Dedifferentiated amniotic fluid mesenchymal stem cell (primary cell): ENCODE results near the gene PTGDS.

Experiments
- DNase-seq: peaks from one replicate; pipeline ENCODE4 v3.0.0-alpha.2; 2016; ENCODE audit errors: extremely low spot score

PTGDS gene

DNA sequence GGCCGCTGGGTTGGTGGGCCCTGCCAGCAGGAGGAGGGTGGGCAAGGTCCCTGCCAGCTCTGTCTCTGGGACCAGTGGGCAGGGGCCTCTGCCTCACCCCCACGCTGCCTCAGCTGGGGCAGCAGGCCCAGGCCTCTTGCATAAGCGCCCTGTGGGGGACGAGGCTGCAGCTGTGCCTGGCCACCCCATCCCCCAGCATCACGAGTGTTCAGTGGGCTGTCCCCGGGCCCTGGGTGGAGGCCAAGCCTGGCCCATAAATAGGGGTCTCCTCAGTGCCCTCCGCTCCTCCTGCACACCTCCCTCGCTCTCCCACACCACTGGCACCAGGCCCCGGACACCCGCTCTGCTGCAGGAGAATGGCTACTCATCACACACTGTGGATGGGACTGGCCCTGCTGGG is at the start of gene PTGDS:
Gene PTGDS, plus strand, starts transcription at position 282 of the 400 bp plus-strand sequence. Its CDS starts 75 bp downstream, at position 357.
- no peak for DNase-seq

DNA sequence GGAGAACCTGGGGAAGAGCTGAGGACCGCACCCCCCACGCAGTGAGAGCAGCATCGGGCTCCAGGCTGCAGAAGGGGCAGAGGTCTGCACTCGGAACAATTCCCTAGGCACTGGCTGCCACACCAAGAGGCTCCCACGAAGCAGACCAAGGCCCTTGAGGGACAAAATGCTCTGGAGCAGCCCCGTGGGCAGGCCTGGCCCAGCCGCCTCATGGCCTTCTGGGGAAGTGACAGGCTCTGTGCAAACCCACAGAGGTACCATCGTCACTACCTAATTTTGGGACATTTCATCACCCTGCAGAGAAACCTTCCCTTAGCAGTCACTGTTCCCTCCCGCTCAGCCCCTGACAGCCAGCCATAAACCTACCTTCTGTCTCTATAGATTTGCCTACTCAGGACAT is 48.7 kb upstream of the PTGDS start:
- DNase-seq, result no peak

- no peak for DNase-seq
These were observed 47.3 kb upstream of the PTGDS start for GRCh38 chr9:136930014-136930413.

- no peak for DNase-seq
These were observed 45.6 kb upstream of the PTGDS start for GRCh38 chr9:136931611-136932130.

DNA sequence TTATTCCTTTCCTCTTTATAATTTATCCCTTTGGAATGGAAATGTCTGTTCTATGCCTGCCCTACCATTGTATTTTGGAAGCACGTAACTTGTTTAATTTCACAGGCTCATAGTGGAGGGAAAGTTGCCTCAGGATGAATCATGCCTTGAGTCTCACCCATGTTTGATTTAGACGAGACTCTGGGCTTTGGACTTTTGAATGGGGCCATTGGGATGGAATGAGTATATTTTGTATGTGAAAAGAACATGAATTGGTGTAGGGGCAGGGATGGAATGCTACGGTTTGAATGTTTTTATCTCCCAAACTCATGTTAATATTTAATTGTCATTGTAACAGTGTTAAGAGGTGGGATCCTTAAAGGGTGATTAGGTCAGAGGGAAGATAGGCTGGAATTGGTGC is 43.0 kb upstream of the PTGDS start:
- DNase-seq, result no peak

GRCh38 chr9:136935651-136936050 is 41.7 kb upstream of the PTGDS start:
- DNase-seq, result no peak

GRCh38 chr9:136936645-136937170 is 40.6 kb upstream of the PTGDS start:
- DNase-seq, result no peak

- no peak for DNase-seq
These were observed 39.9 kb upstream of the PTGDS start for GRCh38 chr9:136937186-136938001.

- no peak for DNase-seq
These were observed 37.8 kb upstream of the PTGDS start for GRCh38 chr9:136939431-136939995.

DNA sequence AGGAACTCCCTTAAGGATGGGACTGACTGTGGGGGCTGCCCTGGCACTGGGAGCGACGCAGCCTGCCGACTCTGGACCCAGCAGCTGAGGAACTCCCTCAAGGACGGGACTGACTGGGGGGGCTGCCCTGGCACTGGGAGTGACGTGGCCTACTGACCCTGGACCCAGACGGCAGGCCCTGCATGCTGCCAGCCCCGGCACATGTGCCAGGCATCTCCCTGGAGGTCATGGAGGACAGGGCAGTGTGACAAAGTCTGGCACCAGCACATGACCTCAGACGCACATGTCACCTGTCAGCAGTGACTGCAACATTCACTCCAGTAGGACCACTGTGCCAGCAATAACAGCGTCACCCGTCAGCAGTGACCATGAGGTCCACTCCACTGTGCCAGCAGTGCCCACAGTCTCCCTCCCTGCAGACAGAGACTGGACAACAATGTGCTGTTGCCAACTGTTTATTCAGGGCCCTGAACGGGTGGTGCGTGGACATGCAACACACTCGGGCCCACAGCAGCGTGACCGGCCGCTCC is 37.2 kb upstream of the PTGDS start:
- DNase-seq, result no peak

- DNase-seq, result no peak
These were observed 36.6 kb upstream of the PTGDS start for GRCh38 chr9:136940526-136941230.

- no peak for DNase-seq
These were observed 35.8 kb upstream of the PTGDS start for GRCh38 chr9:136941231-136942111.

DNA sequence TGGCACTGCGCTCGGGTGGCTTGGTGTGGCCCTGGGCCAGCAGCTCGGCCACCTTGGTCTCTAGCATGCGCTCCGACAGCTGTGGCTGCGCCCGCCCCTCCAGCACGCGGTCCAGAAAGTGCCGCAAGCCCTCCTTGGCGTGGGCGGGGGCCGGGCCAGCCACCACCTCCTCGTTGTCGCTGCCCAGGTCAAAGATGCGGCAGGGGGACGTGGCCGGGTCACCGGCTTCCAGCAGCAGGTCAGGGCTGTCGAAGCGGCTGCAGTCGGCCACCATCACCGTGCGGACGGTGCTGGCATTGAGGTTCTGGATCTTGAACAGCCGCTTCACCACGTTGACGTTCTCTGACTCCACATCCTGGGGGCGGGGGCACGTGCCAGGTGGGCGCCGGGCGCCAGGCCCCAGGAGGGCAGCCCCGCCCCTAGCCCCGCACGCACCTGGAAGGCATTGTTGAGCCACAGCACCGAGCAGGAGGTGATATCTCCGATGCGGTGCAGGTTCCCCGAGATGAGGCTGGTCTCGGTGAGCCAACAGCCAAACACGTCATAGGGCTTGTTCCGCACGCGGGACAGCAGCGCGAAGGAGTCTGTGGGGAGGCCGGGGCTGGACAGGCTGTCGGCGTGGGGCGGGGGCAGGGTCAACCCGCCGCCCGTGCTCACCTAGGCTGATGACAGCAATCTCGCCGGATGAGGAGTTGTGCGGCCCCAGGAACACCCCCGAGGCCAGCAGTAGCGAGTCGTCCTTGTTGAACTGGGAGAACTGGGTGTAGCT is 35.0 kb upstream of the PTGDS start:
- DNase-seq, result no peak

- no peak for DNase-seq
These were observed 34.4 kb upstream of the PTGDS start for GRCh38 chr9:136942881-136943230.

- DNase-seq, result no peak
These were observed 33.8 kb upstream of the PTGDS start for GRCh38 chr9:136943291-136944211.

- DNase-seq, result peak; percentile 40
These were observed 33.1 kb upstream of the PTGDS start for GRCh38 chr9:136944212-136944518.

DNA sequence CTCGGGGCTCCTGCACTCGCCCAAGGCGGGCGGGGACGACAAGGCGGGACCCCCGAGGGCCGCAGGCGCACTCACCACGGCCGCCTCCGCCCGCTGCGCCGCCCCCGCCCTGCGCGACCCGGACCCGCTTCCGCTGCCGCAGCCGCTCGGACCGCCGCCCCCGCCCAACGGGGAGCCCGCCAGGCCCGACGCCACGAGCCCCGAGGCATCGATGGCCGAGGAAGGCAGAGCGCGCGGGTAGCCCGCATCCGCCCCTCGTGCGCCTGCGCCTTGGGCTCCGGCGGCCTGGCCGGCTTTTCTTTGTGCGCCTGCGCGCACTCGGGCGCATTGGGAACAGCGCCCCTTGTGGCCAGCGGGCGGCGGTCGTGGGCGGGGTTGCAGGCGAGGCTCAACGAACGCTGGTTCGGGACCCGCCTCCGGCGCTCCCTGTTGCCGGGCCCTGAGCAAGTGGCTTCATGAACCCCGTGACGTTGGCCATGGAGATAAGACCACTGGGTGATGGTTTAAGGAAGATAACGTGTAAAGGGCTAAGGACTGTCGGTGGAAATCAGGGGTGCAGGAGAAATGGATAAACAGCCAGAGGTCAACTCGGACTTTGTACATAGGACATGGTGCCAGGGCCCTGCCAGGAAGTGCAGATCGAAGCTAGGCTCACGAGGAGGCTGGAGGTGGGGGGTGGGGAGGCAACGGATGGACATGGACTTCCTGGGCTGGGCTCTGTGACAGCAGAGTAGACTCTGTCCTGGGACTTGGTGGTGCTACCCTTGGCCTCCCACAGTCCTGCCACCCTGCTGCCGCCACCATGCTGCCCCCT is 32.6 kb upstream of the PTGDS start, which contains the start of the genes C8G and FBXW5:
Gene C8G, plus strand, starts transcription at position 725 of the 814 bp plus-strand sequence. Its CDS starts 78 bp downstream, at position 803.
Gene FBXW5, minus strand, starts transcription at position 220 of the 814 bp plus-strand sequence. CDS start 655 bp downstream, outside the sequence.
- DNase-seq, result peak; percentile 89
